ENCODE results near the gene NRXN3.

The NRXN3 gene

DNA sequence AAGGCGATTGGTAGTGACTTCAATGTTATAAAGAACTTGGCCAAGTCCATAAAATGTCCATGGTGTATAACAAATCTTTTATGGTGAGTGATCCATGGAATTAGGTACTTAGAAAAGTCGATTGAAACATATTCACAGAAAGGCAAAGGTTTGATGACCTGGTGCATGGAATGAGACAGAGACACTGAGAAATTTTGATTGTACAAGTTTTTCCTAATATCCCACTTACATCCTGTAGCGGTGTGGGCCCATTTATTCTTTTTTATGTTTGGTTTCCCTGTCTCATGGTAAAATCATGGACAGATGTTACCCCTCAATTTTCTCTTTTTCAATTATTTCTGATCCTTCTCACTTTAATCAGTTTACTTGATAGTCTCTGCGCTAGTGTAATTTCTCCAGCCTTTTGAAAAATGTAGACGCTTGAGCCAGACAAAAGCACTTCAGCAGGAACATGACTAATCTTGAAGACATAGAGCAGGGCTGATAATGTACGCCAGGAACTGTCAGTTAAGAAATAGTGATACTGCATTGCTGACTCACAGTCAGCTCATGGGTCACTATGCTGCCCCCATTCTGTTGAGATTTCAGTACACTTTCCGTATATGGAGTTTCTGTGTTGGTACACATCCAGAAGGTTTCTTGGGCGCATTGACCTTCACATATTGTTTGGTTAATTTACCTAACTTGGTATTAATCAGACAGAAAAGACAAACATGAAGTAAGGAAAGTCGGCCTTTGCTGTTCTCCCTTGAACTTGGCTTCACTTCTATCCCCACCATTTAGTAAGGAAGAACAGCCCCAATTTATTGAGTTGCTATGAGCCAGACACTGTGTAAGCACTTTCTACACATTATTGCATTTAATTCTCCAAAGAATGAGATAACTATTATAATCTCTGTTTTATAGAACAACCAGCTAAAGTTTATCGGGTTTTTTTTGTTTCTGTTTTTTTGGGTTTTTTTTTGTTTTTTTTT is 1199.5 kb downstream of the NRXN3 start:
- TF ChIP-seq, protein P1, sequence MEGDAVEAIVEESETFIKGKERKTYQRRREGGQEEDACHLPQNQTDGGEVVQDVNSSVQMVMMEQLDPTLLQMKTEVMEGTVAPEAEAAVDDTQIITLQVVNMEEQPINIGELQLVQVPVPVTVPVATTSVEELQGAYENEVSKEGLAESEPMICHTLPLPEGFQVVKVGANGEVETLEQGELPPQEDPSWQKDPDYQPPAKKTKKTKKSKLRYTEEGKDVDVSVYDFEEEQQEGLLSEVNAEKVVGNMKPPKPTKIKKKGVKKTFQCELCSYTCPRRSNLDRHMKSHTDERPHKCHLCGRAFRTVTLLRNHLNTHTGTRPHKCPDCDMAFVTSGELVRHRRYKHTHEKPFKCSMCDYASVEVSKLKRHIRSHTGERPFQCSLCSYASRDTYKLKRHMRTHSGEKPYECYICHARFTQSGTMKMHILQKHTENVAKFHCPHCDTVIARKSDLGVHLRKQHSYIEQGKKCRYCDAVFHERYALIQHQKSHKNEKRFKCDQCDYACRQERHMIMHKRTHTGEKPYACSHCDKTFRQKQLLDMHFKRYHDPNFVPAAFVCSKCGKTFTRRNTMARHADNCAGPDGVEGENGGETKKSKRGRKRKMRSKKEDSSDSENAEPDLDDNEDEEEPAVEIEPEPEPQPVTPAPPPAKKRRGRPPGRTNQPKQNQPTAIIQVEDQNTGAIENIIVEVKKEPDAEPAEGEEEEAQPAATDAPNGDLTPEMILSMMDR (IDR thresholded peaks at IDR 0.05) = no peak

DNA sequence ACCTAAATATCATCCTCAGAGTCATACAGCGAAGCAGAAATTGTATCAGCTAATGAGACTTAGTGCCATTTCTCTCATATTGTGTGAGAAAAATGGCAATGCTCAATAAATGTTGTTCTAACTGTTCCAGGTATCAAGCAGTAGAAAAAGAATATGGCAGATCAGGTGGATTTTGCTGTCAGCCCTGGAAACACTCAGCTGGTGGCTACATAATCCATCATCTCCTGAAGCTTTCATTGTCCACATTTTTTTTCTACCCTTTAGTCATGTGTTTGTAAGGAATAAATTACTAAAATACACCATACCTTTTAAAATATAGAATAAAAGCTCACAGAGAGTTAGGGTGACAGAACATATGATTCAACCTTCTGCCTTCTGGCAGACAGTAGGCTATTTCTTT is 1200.8 kb downstream of the NRXN3 start:
- TF ChIP-seq, protein P1 (IDR thresholded peaks at IDR 0.05) = no peak

DNA sequence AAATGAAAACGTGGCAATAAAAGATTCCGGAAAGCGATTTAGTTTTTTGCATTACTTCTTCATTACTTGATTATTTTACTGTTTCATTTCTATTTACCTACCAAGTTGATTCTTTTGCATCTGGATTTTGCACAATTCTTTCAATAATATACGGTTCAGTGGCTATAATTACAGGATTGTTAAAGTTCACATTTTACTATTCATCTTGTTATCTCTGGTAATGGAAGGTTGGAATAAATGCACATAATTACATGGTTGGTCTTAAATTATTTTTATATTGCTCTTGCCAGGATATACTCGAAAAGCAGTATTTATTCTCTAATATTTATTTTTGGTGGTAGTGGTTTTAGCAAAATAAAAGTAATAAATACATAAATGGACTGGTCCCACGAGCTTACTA is 1203.3 kb downstream of the NRXN3 start:
- TF ChIP-seq, protein P1 (IDR thresholded peaks at IDR 0.05) = no peak

DNA sequence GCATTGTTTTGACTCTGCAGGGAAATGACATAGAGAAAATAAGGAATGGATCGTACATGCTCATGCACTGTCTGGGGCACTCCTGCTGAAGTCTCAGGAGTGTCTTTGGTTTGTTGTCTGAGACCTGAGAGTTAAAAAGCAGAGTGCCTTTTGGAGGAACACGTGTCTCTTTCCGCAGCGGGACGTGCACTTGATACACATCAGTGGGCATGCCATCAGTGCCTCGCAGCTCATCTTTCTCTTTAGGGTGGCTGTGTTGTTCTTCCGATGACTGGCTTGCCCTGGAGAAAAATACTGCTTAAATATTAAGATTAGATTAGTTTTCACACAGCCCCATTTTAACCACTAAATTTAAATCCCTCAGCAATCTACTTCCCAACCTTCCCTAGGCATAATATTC is 1205.2 kb downstream of the NRXN3 start:
- TF ChIP-seq, protein P1 (IDR thresholded peaks at IDR 0.05) = no peak

DNA sequence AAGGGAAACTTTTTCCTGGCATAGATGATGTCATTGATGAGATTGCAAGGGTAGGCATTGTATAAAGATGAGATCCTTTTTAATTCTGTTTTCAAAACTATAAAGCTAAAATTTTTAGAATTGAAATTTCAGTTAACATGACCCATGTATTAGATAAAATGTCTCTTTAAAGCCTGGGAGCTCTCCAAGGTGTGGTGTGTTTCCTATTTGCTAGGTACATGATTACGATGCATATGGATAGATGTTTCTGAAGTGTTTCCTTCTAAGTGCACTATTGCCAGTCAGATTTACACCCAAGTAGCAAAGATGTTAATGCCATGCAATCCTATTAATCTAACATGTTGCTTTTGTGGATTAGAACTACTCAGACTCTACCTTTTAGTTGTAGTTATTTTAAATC is 1206.4 kb downstream of the NRXN3 start:
- TF ChIP-seq, protein P1 (IDR thresholded peaks at IDR 0.05) = no peak

DNA sequence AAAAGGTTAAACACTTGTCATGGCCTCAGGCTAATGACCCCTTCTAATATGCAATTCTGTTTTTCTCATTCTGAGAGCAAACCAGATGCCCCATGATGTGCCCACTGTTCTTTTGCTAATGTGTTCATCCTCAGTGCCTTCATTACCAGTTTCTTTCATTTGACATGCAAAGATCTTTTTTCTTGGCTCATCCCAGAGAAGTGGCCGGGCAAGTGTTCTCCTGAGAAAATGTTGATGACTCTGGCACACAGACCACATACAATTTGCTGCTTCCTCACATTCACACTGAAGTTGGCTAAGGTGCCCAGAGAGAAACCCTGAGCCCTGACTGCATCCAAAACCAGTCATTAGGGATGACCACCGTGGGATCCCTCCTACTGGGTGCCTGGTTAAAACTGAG is 1207.8 kb downstream of the NRXN3 start:
- TF ChIP-seq, protein P1 (IDR thresholded peaks at IDR 0.05) = no peak

DNA sequence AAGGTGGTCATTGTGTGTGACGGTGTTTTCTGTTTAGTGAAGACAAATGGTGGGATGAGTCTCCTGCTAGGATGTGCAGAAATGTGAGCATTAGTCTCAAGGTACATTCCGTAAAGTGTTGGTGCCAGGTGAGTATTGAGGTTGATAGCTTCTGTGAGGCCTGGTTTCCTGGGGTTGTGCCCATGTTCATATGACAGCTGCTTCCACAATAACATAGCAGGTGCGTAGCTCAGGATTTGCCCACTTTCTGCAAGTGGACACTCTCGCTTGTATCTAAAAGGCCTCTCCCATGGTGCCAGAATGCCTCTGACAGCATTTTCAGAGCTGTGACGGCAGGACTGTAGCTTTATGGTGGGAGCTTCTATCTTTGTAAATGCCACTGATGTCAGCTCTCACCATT is 1209.1 kb downstream of the NRXN3 start:
- TF ChIP-seq, protein P1 (IDR thresholded peaks at IDR 0.05) = no peak

All from LNCAP (cell line).